Esophagus squamous epithelium (tissue), 5 donors: ENCODE measurements around the gene UVRAG. TPM values are rescaled to one million over a fixed set of nuclear protein-coding genes. Genes with fewer than 3 reads are reported as not detected.
"Not testable (repeated sequence)": the region's sequence is repeated elsewhere in the genome, so short reads cannot be mapped to it uniquely, and the experiment has no call there.

ENCODE experiments used
- DNase-seq: peaks from one replicate; lab custom pipeline; 2025; lab: John Stamatoyannopoulos, UW
- H3K27ac ChIP-seq, 4 donors: fragments of 200-600 bp; sonication (generic); one replicate each; pipeline ENCODE4 v1.5.1; 2016 to 2019; ENCODE audit warnings: mild to moderate bottlenecking in 1 of 4
- H3K27me3 ChIP-seq, 4 donors: fragments of 200-600 bp; sonication (generic); 1 replicate in 3 of 4; 2 replicates in 1 of 4; pipeline versions ENCODE4 v1.5.1 to v1.6.0; 2017 to 2021; ENCODE audit warnings: antibody characterized with exemption in 1 of 4
- H3K36me3 ChIP-seq, 3 donors: fragments of 200-600 bp; sonication (generic); one replicate each; pipeline ENCODE4 v1.5.1; 2016 to 2019
- H3K4me1 ChIP-seq, 3 donors: fragments of 200-600 bp; sonication (generic); one replicate each; pipeline ENCODE4 v1.5.1; 2017 to 2019
- H3K4me3 ChIP-seq, 4 donors: fragments of 200-600 bp; sonication (generic); 1 replicate in 3 of 4; 2 replicates in 1 of 4; pipeline ENCODE4 v1.5.1; 2016 to 2019; ENCODE audit warnings: mild to moderate bottlenecking in 2 of 4, moderate library complexity in 1 of 4
- H3K9me3 ChIP-seq, 3 donors: fragments of 200-600 bp; sonication (generic); one replicate each; pipeline ENCODE4 v1.5.1; 2016 to 2019
- POLR2A ChIP-seq, 4 donors: fragments of 450-650 bp; IDR thresholded peaks; one replicate each; pipeline ENCODE4 v1.6.1; 2017; ENCODE audit warnings: antibody characterized with exemption in 4 of 4, mild to moderate bottlenecking in 4 of 4, moderate library complexity in 3 of 4
- WGBS, 2 donors: methylation state at CpG; one replicate each; pipeline ENCODE4 v1.1.5; 2018; 5-methylcytosine and 5-hydroxymethylcytosine counted together
- intact Hi-C: fragments of 100-400 bp; cut with DNase I; formaldehyde crosslinking; loops from one replicate; pipeline ENCODE4 v1.15.0; 2022
- total RNA-seq, 4 donors: library from RNA; depleted of rRNA; stranded (reverse); fragments of >200 nt; gene quantifications; one replicate each; pipeline ENCODE4 v1.1.0, GENCODE V29; 2016
- TF ChIP-seq, protein P1 (sequence below), 6 experiments: fragments of 450-650 bp in 4 of 6; fragments of 200-600 bp in 2 of 6; sonication (generic) in 2 of 6; IDR thresholded peaks; one replicate each; pipeline ENCODE4 v1.5.1; 2016 to 2019; ENCODE audit warnings: antibody characterized with exemption in 6 of 6, mild to moderate bottlenecking in 4 of 6, moderate library complexity in 4 of 6
- donor health status: DM: yes; HTN: yes; CAD: no.

Gene UVRAG
- total RNA-seq, 4 donors from 2014 or later, result 3.5 to 15.4 (median 8.5) TPM

GRCh38 chr11:75966537-75967287, 151.7 kb downstream of the UVRAG start:
- no peak overlapping the region for H3K4me3 ChIP-seq

GRCh38 chr11:75968021-75968625, 153.1 kb downstream of the UVRAG start:
- peaks cover 0 to 26% (median 5%) of the 10 kb centered on the region in 3 donors for H3K4me1 ChIP-seq
- H3K4me3 ChIP-seq, result no peak overlapping the region
- DNase-seq, result no peak
- H3K27me3 ChIP-seq, result no peaks in the 10 kb centered on the region
- no peak overlapping the region for H3K27ac ChIP-seq
- TF ChIP-seq, protein P1, sequence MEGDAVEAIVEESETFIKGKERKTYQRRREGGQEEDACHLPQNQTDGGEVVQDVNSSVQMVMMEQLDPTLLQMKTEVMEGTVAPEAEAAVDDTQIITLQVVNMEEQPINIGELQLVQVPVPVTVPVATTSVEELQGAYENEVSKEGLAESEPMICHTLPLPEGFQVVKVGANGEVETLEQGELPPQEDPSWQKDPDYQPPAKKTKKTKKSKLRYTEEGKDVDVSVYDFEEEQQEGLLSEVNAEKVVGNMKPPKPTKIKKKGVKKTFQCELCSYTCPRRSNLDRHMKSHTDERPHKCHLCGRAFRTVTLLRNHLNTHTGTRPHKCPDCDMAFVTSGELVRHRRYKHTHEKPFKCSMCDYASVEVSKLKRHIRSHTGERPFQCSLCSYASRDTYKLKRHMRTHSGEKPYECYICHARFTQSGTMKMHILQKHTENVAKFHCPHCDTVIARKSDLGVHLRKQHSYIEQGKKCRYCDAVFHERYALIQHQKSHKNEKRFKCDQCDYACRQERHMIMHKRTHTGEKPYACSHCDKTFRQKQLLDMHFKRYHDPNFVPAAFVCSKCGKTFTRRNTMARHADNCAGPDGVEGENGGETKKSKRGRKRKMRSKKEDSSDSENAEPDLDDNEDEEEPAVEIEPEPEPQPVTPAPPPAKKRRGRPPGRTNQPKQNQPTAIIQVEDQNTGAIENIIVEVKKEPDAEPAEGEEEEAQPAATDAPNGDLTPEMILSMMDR (IDR thresholded peaks at IDR 0.05), result no peak
- no peak for TF ChIP-seq POLR2A (IDR thresholded peaks at IDR 0.05)
- intact Hi-C loops, result no loop called here
- WGBS, 2 donors, result 64 to 76% methylated on average over 2 of the region's 2 CpGs
- no peaks in the 10 kb centered on the region for H3K9me3 ChIP-seq
- no peaks in the 10 kb centered on the region for H3K36me3 ChIP-seq

More at GRCh38 chr11:75966537-75967287, 151.7 kb downstream of the UVRAG start:
- no peak for DNase-seq
- H3K9me3 ChIP-seq, result no peaks in the 10 kb centered on the region
- peaks cover 0 to 26% (median 5%) of the 10 kb centered on the region in 3 donors for H3K4me1 ChIP-seq
- no peak overlapping the region for H3K27ac ChIP-seq
- no peaks in the 10 kb centered on the region for H3K27me3 ChIP-seq
- no peaks in the 10 kb centered on the region for H3K36me3 ChIP-seq
- TF ChIP-seq, protein P1 (IDR thresholded peaks at IDR 0.05), result no peak
- no peak for TF ChIP-seq POLR2A (IDR thresholded peaks at IDR 0.05)
- intact Hi-C loops, result no loop called here

DNA sequence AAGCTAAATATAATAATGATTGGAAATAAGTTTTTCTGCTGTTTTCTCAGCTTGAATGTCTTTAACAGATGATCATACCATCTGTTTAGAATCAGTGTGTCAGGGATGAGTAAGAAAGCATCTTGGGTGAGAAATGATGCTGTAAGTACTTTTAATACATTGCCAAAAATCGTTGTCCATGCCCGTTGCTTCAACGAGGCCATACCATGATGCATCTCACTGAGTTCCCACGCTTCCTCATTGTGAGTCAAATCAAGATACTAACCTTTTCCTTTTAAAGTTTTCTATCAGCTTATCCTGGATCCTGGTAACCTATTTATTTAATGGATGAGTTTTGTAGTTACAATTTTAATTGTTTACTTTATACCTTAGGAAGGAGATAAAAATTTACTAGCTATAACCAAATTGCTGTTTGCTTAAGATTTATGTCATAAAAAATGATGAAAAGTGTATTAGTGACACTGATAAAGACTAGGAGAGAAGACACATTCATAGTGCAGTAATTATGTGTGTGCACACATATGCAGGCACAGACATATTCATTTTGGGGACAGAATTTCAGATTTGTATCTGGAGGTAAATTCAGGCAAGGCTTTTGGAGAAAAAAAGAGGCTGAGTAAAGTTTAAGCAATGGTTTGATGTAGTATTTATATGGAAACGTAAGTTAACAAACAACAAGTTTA, 154.8 kb downstream of the UVRAG start:
- no peaks in the 10 kb centered on the region for H3K9me3 ChIP-seq
- H3K27ac ChIP-seq, result no peak overlapping the region
- H3K4me3 ChIP-seq, result no peak overlapping the region
- no peaks in the 10 kb centered on the region for H3K27me3 ChIP-seq
- WGBS, 2 donors, result 68 to 72% methylated on average over 5 of the region's 5 CpGs
- H3K36me3 ChIP-seq, result no peaks in the 10 kb centered on the region
- no peak for DNase-seq
- TF ChIP-seq, protein P1 (IDR thresholded peaks at IDR 0.05), result no peak
- no peak for TF ChIP-seq POLR2A (IDR thresholded peaks at IDR 0.05)
- intact Hi-C loops, result no loop called here
- H3K4me1 ChIP-seq, result peaks cover 0 to 26% (median 5%) of the 10 kb centered on the region in 3 donors

- H3K27me3 ChIP-seq, H3K36me3 ChIP-seq, H3K9me3 ChIP-seq, intact Hi-C loops, H3K27ac ChIP-seq, DNase-seq, H3K4me3 ChIP-seq, H3K4me1 ChIP-seq: not testable (repeated sequence)
- WGBS, 2 donors, result 98 to 100% methylated on average over 3 of the region's 3 CpGs
Measured at GRCh38 chr11:75973710-75974109, 158.7 kb downstream of the UVRAG start.

- 92 to 97% methylated on average over 2 to 6 of the region's 6 CpGs for WGBS, 2 donors
- H3K27me3 ChIP-seq, H3K36me3 ChIP-seq, H3K4me1 ChIP-seq, H3K27ac ChIP-seq, DNase-seq, H3K4me3 ChIP-seq, intact Hi-C loops, H3K9me3 ChIP-seq: not testable (repeated sequence)
Measured at GRCh38 chr11:75979075-75979474, 164.1 kb downstream of the UVRAG start.

- H3K27me3 ChIP-seq, DNase-seq, intact Hi-C loops, H3K4me3 ChIP-seq, H3K4me1 ChIP-seq, H3K27ac ChIP-seq, H3K9me3 ChIP-seq: not testable (repeated sequence)
- WGBS, 2 donors, result 88 to 98% methylated on average over 10 to 17 of the region's 22 CpGs
- H3K36me3 ChIP-seq, result peaks cover 0 to 14% (median 0%) of the 10 kb centered on the region in 3 donors
Measured at GRCh38 chr11:75979479-75980027, 164.5 kb downstream of the UVRAG start.
